K562 treated with DMSO at 1 percent for 12 hours (cell line): ENCODE results near the gene PLXNB2. TPM values are rescaled to one million over a fixed set of nuclear protein-coding genes. Genes with fewer than 3 reads are reported as not detected.

Experiments used
- total RNA-seq: library from RNA; unstranded; fragments of 300-600 nt; gene quantifications from 2 replicates; pipeline ENCODE4 v1.2.3, GENCODE V29; 2022; ENCODE audit not compliant: insufficient read depth

Gene PLXNB2, protein sequence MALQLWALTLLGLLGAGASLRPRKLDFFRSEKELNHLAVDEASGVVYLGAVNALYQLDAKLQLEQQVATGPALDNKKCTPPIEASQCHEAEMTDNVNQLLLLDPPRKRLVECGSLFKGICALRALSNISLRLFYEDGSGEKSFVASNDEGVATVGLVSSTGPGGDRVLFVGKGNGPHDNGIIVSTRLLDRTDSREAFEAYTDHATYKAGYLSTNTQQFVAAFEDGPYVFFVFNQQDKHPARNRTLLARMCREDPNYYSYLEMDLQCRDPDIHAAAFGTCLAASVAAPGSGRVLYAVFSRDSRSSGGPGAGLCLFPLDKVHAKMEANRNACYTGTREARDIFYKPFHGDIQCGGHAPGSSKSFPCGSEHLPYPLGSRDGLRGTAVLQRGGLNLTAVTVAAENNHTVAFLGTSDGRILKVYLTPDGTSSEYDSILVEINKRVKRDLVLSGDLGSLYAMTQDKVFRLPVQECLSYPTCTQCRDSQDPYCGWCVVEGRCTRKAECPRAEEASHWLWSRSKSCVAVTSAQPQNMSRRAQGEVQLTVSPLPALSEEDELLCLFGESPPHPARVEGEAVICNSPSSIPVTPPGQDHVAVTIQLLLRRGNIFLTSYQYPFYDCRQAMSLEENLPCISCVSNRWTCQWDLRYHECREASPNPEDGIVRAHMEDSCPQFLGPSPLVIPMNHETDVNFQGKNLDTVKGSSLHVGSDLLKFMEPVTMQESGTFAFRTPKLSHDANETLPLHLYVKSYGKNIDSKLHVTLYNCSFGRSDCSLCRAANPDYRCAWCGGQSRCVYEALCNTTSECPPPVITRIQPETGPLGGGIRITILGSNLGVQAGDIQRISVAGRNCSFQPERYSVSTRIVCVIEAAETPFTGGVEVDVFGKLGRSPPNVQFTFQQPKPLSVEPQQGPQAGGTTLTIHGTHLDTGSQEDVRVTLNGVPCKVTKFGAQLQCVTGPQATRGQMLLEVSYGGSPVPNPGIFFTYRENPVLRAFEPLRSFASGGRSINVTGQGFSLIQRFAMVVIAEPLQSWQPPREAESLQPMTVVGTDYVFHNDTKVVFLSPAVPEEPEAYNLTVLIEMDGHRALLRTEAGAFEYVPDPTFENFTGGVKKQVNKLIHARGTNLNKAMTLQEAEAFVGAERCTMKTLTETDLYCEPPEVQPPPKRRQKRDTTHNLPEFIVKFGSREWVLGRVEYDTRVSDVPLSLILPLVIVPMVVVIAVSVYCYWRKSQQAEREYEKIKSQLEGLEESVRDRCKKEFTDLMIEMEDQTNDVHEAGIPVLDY (N-terminal part only)
- 18.4 and 33.9 TPM in 2 replicates for total RNA-seq

DNA sequence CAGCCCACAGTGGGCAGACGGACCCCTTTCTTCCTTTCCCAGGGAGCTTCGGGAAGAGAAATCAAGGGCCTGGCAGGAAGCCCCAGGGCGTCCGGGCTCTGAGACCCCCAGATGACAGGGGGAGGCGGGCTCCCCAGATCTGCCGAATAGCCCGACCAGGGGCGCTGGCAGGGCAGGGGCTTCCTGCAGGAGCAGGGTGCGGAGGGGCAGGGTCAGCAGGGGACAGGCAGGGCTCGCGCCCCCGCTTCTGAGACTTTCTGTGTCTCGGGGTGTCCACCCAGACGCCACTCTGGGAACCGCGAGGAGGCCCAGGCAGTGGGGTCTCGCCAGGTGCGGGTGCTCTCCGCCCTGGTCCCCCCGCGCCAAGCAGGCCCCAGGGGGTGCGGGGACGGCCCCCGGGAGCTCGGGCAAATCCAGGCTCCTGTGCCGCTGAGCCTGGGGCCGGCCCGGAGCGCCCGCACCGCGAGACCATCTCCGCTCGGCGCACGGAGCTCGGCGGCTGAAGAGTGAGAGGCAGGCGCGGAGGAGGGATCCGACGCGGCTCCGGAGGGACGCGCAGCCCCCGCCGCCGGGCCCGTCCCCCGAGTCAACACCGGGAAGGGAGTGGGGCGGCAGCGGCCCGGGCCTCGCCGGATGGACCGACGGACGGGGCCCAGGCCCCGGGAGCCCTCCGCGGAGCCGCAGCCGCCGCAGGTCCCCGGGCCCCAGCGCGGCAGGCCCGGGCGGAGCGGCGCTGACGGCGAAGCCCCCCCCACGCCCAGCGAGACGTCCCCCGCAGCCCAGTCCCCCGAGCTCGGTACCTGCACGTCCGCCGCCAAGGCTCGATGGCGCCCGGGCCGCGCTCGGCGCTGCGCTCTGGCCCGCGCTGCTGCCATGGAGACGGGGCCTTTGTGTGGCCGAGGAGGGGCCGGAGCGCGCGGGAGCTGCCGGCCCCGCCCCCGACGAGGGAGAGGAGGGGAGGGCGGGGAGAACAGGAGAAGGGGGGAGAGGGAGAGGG lies at the start of gene PLXNB2:
TSS of gene PLXNB2 (minus strand) at position 894 of the 997 bp plus-strand sequence. CDS start 17,062 bp downstream, outside the sequence.

DNA sequence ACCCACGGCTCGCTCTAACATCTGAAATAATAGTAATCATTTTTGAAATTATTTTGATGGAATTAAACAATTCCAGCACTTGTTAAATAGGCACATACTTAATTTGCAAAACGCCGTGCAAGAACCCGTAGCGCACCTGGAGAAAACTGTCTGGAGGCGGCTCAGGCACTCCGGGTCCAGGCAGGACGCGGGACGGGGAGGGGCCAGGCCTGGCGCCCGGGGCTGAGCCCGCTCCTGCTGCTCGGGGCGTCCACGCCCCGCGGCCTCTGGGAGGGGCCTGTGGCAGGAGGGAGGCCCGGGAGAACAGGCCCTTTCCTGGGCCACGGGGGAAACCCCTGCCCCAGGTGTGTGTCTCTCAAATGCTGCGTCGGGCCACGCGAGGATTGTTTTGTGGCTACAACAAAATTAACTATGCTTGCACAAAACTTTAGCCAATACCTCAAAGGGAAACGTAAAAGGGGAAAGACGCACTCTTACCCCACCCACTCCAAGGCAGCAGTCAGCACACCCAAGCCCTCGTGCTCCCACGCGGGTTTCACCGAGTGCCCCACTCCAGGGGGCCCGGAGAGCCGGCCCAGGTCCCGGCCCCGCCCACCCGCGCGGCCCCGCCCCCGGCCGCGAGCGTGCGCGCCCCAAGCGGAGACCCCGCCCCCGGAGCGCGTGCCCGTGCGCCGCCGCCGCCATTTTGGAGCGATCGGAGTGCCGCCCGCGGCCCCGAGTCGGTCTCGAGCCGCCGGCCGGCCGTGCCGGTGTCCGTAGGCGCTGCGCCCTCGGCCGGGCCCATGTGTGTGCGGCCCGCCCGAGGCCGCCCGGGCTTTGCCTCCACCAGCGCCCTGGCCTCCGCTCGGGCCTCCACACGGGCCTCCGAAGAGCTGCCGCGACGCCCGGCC lies 35.5 kb upstream of the PLXNB2 start, which contains the start of gene PPP6R2:
TSS of gene PPP6R2 (plus strand) at position 677 of the 890 bp plus-strand sequence. CDS start 50,582 bp downstream, outside the sequence.

DNA sequence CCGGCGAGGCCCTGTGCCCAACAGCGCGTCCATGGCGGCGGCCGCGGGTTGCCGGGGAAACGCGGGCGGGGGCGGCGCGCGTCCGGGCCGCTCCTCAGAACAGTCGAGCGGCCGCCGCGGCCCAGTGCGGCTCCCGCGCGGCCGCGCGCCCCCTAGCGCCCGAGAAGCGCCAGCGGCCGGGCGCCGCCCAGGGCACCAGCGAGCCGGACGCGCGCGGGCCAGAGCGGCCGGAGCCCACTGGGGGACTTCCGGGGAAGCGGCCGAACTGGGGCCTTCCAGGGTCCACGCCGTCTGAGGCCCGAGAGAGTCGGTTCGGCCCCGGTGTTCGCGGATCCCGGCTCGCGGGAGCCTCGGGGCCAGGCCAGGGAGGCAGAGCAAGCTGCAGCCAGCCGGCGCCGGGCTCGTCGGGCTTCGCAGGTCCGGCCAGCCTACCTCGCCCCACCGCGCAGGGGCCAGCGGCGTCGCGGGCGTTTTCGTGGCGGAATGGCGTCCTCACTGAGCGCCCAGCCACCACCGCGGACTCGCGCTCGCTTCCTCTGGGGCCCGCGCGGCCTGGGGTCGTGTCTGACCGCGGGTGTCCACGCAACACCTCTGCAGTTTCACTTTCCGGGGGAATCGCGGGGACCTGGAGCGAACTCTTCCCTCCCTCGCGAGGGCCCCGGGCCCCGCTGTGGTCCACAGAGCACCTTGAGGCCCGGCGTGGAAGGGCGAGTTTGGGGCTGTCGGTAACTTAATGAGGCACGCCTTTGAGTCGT lies 19.7 kb upstream of the PLXNB2 start, which contains the start of gene DENND6B:
TSS of gene DENND6B (minus strand) at position 57 of the 755 bp plus-strand sequence. CDS start at position 33, 24 bp downstream.

DNA sequence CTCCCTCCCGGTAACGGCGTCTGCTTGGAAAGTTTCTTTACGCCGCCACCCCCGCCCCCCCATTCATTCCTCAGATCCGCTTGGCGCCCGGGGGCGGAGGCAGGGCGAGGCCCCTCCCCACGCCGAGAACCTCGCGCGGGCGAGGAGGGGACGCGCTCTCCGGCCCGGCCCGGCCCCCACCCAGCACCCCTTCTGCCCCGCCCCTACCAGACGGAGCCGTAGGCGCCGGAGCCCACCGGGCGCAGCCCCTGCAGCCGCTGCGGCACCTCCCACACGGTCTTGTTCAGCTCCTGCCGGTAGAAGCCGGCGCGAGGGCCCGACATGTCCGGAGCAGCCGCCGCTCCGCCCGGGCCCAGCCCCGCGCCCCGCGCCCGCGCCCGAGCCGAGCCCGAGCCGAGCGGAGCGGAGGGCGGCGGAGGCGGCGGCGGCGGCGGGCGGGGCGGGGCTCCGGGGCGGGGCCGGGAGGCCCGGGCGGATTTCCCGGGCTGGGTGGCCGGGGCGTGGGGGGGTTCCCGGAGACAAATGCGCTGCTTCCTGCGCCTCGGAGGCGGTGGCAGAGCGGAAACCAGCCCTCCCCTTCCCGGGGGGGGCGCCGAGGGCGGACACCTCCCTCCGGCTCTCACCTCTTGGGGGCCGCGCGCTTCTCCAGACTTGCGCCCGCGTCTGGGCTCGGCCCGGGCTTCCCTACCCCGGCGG lies 37.3 kb downstream of the PLXNB2 start, which contains the start of gene MAPK11:
TSS of gene MAPK11 (minus strand) at position 411 of the 696 bp plus-strand sequence. CDS start at position 323, 88 bp downstream.

DNA sequence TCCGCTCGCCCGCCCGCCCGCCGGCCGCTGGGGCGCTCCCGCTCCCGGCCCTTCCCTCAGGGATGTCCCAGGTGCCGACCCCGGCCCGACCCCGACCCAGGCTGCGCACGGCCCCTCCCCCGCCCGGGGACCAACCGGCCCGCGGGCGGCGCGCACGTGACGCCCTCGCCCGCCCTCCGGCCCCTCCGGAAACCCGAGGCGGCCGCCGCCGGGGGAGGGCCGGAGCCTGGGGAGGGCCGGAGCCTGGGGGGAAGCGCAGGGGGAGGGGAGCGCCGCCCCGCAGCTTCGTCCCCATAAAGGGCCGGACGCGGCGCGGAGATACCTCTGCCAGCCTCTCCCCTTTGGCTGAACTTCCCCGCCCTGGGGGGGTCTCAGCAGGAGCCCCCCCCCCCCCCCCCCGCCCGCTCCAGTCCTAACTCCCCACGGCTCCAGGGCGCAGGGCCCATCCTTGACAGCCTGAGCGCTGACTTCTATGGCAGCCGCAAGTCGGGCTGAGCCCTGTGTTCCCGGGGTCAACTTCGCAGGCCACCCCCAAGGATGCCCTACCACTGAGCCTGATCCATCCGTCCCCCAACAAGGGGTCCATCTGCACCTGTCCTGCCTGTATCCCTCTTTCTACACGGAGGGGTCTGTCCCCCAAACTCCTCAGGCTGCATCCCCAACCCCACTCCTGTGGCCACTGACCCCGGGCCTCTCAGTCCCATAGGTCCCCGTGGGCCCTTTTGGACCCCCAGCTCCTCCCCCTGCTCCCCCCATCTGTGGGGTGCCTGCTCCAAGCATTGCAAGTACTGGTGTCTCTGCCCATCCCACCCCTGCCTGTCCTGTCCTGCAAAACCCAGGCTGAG lies 45.6 kb downstream of the PLXNB2 start, which contains the start of gene MAPK12:
TSS of gene MAPK12 (minus strand) at position 69 of the 845 bp plus-strand sequence. CDS start 174 bp downstream, outside the sequence.

DNA sequence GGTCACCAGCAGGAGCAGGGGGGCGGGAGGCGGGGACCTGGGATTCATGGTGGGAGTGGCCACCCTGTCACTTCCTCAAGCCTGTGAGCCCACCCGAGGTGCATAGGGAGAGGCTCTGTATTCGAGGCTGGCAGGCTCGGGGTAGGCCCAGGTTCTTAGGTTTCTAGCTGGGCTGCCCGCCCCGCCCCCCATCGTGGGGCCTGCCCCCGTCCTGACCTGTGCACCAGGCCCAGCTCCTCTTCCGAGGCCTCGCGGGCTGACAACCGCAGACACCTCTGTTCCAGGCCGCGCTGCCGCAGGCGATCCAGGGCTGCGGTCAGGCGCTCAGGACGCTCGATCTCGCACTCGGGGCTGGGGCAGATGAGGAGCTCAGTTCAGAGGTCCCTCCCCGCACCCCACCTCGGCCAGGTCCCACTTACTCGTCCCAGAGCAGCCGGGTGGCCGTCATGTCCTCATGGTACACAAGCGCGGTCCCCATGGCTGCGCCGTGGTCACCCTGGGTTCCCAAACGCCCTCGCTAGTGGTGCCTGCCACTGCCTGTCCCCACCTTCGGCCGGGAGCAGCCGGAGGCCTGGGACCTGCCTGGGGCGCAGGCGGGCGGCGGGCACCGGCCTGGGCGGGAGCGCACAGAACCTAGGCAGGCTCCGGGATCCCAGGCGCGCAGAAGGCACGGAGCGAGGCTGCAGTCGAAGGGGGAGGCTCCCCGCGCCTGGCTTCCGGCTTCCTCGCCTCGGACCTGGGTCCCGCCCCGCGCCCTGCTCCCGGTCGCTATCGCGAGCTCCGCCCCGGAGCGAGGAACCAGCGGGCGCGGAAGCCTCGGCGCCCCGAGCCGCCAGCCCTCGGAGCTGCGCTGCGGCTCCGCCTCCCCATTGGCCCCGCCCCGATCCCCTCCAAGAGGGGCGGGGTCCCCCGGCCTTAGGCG lies 56.6 kb downstream of the PLXNB2 start, which contains the start of gene HDAC10:
TSS of gene HDAC10 (minus strand) at position 711 of the 922 bp plus-strand sequence. CDS start at position 478, 233 bp downstream.

DNA sequence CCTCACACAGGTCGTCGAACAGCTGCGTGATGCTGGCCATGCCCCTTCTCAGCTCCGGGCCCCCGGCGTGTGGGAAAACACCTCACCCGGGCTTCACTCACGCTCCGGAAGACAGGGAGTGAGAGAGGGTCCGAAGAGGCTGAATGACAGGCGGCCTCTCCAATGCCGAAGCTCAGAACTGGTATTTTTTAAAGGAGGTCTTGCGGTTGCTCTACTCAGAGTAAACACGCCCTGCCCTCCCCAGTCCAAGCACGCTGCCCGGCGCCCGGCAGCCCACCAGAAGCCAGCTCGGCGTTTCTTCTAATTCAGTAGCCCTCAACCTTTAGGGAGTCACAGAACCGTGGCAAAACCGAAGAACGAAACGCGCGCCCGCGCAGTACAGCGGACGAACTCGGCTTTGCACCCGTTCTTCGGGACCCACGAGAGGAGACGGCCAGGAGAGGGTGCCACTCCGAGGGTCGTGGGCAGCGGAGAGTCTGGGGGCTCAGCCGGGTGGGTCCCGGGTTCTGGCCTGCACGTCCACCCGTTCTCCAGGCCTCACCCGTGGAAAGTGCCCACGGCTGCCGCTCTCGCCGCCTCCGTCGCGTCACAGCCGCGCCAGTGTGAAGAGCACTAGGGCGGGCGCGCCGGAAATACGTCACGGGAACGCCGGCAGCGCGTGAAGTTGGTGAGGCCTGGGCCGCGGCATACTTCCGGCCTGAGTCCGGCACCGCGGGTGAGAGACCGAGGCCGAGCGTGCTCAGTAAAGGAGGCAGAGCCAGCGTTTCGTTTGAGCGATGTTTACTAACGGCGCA lies 62.8 kb downstream of the PLXNB2 start, which contains the start of gene TUBGCP6:
TSS of gene TUBGCP6 (minus strand) at position 604 of the 794 bp plus-strand sequence. CDS start at position 40, 564 bp downstream.

Other genes starting within 250 kb of the PLXNB2 start
- gene TTLL8, start 249.3 kb downstream of the PLXNB2 start, total RNA-seq, result not detected in 2 replicates
- 0.69 and 0.74 TPM in 2 replicates for gene MLC1, start 222.2 kb downstream of the PLXNB2 start, total RNA-seq
- 1.1 TPM in 1 of 2 replicates, not detected in the other for gene MOV10L1, start 217.6 kb downstream of the PLXNB2 start, total RNA-seq
- gene PANX2, start 136.9 kb downstream of the PLXNB2 start, total RNA-seq, result 22.8 and 30.2 TPM in 2 replicates
- gene TRABD, start 121.7 kb downstream of the PLXNB2 start, total RNA-seq, result 47.8 and 54.8 TPM in 2 replicates
- 31.2 and 31.8 TPM in 2 replicates for gene SELENOO, start 106.6 kb downstream of the PLXNB2 start, total RNA-seq
- 10.2 and 28.1 TPM in 2 replicates for gene TUBGCP6, start 62.6 kb downstream of the PLXNB2 start, total RNA-seq
- gene HDAC10, start 56.4 kb downstream of the PLXNB2 start, total RNA-seq, result 20.5 and 35.8 TPM in 2 replicates
- gene MAPK12, start 46.0 kb downstream of the PLXNB2 start, total RNA-seq, result 18.9 and 24.6 TPM in 2 replicates
- 3.8 and 5.0 TPM in 2 replicates for gene MAPK11, start 37.3 kb downstream of the PLXNB2 start, total RNA-seq
- gene DENND6B, start 19.4 kb upstream of the PLXNB2 start, total RNA-seq, result 1.6 and 2.8 TPM in 2 replicates
- 41.2 and 53.8 TPM in 2 replicates for gene PPP6R2, start 35.7 kb upstream of the PLXNB2 start, total RNA-seq
- 39.8 and 53.2 TPM in 2 replicates for gene SBF1, start 167.4 kb upstream of the PLXNB2 start, total RNA-seq
- gene ADM2, start 173.9 kb upstream of the PLXNB2 start, total RNA-seq, result 5.9 and 9.7 TPM in 2 replicates
- gene MIOX, start 179.2 kb upstream of the PLXNB2 start, total RNA-seq, result not detected in 2 replicates
- gene LMF2, start 200.1 kb upstream of the PLXNB2 start, total RNA-seq, result 47.0 and 59.2 TPM in 2 replicates
- 73.6 and 85.3 TPM in 2 replicates for gene NCAPH2, start 200.6 kb upstream of the PLXNB2 start, total RNA-seq
- gene SCO2, start 218.0 kb upstream of the PLXNB2 start, total RNA-seq, result 1.5 and 4.1 TPM in 2 replicates
- 1.9 and 8.0 TPM in 2 replicates for gene TYMP, start 222.4 kb upstream of the PLXNB2 start, total RNA-seq
- 7.0 and 9.5 TPM in 2 replicates for gene KLHDC7B, start 238.3 kb upstream of the PLXNB2 start, total RNA-seq